CD14-positive monocyte (primary cell): ENCODE measurements around the gene PDLIM7. TPM values are rescaled to one million over a fixed set of nuclear protein-coding genes. Genes with fewer than 3 reads are reported as not detected.

Source experiments
- DNase-seq, 3 donors: peaks; one replicate each; pipeline ENCODE4 v3.0.0-alpha.2; 2011 to 2022
- H2AFZ ChIP-seq: 2 replicates; pipeline ENCODE4 v1.6.0; 2012; ENCODE audit warnings: mild to moderate bottlenecking, low read depth, low read length, inconsistent platforms; ENCODE audit not compliant: insufficient read depth, poor library complexity, severe bottlenecking
- H3K27ac ChIP-seq, 2 donors: 1 replicate in 1 of 2; 2 replicates in 1 of 2; pipeline ENCODE4 v1.5.1; 2012 to 2013; ENCODE audit warnings: low read length in 2 of 2, control low read depth in 1 of 2, inconsistent platforms in 1 of 2, low read depth in 1 of 2, mild to moderate bottlenecking in 1 of 2
- H3K27me3 ChIP-seq, 2 donors: one replicate each; pipeline versions ENCODE4 v1.6.0 to v1.6.1; 2011 to 2013; ENCODE audit warnings: low read length in 2 of 2; ENCODE audit not compliant: control insufficient read depth in 2 of 2, insufficient read depth in 2 of 2
- H3K36me3 ChIP-seq, 2 donors: replicated peaks in 1 of 2; 1 replicate in 1 of 2; 2 replicates in 1 of 2; pipeline versions ENCODE4 v1.5.1 to v1.6.1; 2012 to 2013; ENCODE audit warnings: low read length in 2 of 2, control low read depth in 1 of 2, inconsistent platforms in 1 of 2, mild to moderate bottlenecking in 1 of 2; ENCODE audit not compliant: insufficient read depth in 2 of 2, control insufficient read depth in 1 of 2
- H3K4me1 ChIP-seq, 2 donors: 1 replicate in 1 of 2; 2 replicates in 1 of 2; pipeline versions ENCODE4 v1.5.1 to v1.6.1; 2012 to 2013; ENCODE audit warnings: low read length in 2 of 2, control low read depth in 1 of 2, inconsistent platforms in 1 of 2, mild to moderate bottlenecking in 1 of 2, moderate library complexity in 1 of 2; ENCODE audit not compliant: insufficient read depth in 2 of 2, control insufficient read depth in 1 of 2
- H3K4me2 ChIP-seq: replicated peaks from 2 replicates; pipeline ENCODE3; 2012; ENCODE audit warnings: low read length, moderate library complexity, mild to moderate bottlenecking; ENCODE audit not compliant: poor library complexity, severe bottlenecking; ENCODE audit errors: extremely low read depth
- H3K4me3 ChIP-seq, 3 experiments: fragments of 200-600 bp in 1 of 3; sonication (generic) in 1 of 3; replicated peaks in 1 of 3; 1 replicate in 2 of 3; 2 replicates in 1 of 3; pipeline ENCODE4 v1.5.1; 2011 to 2013; ENCODE audit warnings: low read length in 3 of 3, mild to moderate bottlenecking in 3 of 3, control low read depth in 2 of 3, low read depth in 2 of 3, inconsistent platforms in 1 of 3, moderate library complexity in 1 of 3
- H3K79me2 ChIP-seq: 2 replicates; pipeline ENCODE4 v1.6.0; 2012; ENCODE audit warnings: mild to moderate bottlenecking, control low read depth, inconsistent platforms, low read length, moderate library complexity; ENCODE audit not compliant: insufficient read depth
- H3K9ac ChIP-seq: 2 replicates; pipeline ENCODE4 v1.6.0; 2017; ENCODE audit warnings: low read length, mild to moderate bottlenecking; ENCODE audit not compliant: insufficient read depth, poor library complexity, severe bottlenecking
- H3K9me3 ChIP-seq, 2 donors: replicated peaks in 1 of 2; 1 replicate in 1 of 2; 2 replicates in 1 of 2; pipeline versions ENCODE4 v1.5.1 to v1.6.1; 2012 to 2013; ENCODE audit warnings: low read length in 2 of 2, control low read depth in 1 of 2; ENCODE audit not compliant: control insufficient read depth in 1 of 2, insufficient read depth in 1 of 2
- H4K20me1 ChIP-seq: 2 replicates; pipeline ENCODE4 v1.6.0; 2012; ENCODE audit warnings: mild to moderate bottlenecking, low read length, control low read depth, moderate library complexity; ENCODE audit not compliant: insufficient read depth
- H3K27ac Mint-ChIP-seq, 7 donors: one replicate each; pipeline ENCODE4 v1.8.0; 2020; ENCODE audit warnings: mild to moderate bottlenecking in 7 of 7, mixed read lengths in 7 of 7, moderate library complexity in 6 of 7, inconsistent platforms in 2 of 7
- H3K27me3 Mint-ChIP-seq, 3 donors: one replicate each; pipeline ENCODE4 v1.8.0; 2021 to 2022; ENCODE audit warnings: low read depth in 3 of 3, mild to moderate bottlenecking in 3 of 3, mixed read lengths in 3 of 3, moderate library complexity in 3 of 3, inconsistent platforms in 1 of 3
- H3K36me3 Mint-ChIP-seq, 2 donors: one replicate each; pipeline ENCODE4 v1.8.0; 2020; ENCODE audit warnings: mixed read lengths in 2 of 2, inconsistent platforms in 1 of 2, mild to moderate bottlenecking in 1 of 2
- H3K4me1 Mint-ChIP-seq: one replicate; pipeline ENCODE4 v1.8.0; 2020; ENCODE audit warnings: mild to moderate bottlenecking, mixed read lengths
- H3K4me3 Mint-ChIP-seq, 2 donors: one replicate each; pipeline ENCODE4 v1.8.0; 2020; ENCODE audit warnings: mild to moderate bottlenecking in 2 of 2, mixed read lengths in 2 of 2, moderate library complexity in 1 of 2
- H3K9me3 Mint-ChIP-seq, 7 donors: one replicate each; pipeline ENCODE4 v1.8.0; 2020 to 2022; ENCODE audit warnings: mixed read lengths in 7 of 7, mild to moderate bottlenecking in 6 of 7, moderate library complexity in 6 of 7, inconsistent platforms in 2 of 7
- CTCF ChIP-seq: fragments of 200-600 bp; IDR thresholded peaks from one replicate; pipeline ENCODE4 v1.8.0; 2022; ENCODE audit warnings: antibody characterized with exemption, mild to moderate bottlenecking
- whole genome bisulfite sequencing: methylation state at CpG from one replicate; pipeline ENCODE4 v1.1.5; 2013; ENCODE audit warnings: missing lambda C conversion rate; ENCODE audit not compliant: insufficient coverage; 5-methylcytosine and 5-hydroxymethylcytosine counted together
- intact Hi-C, 2 donors: fragments of 100-400 bp; cut with micrococcal nuclease; formaldehyde crosslinking; loops; one replicate each; pipeline versions ENCODE4 v1.15.0 to v1.15.1; 2023
- polyA plus RNA-seq, 3 donors: library from polyadenylated mRNA; depleted of rRNA in 1 of 3; unstranded in 2 of 3; stranded (reverse) in 1 of 3; fragments of 300-500 nt in 2 of 3; fragments of >200 nt in 1 of 3; fragmentation: Illumina TruSeq in 2 of 3; gene quantifications; 1 replicate in 2 of 3; 2 replicates in 1 of 3; pipeline ENCODE4 v1.2.3, GENCODE V29; 2012 to 2021

Gene PDLIM7
- polyA plus RNA-seq, 3 donors, result 21.6 to 126 (median 27.2) TPM

GRCh38 chr5:177484902-177485549 is 12.4 kb downstream of the PDLIM7 start:
- H3K4me3 ChIP-seq, result no peak overlapping the region
- intact Hi-C loops, result no loop called here
- no peaks in the 10 kb centered on the region for H3K9me3 ChIP-seq
- peak overlapping the region in 1 of 2 donors; percentile 7 for H3K4me3 Mint-ChIP-seq
- DNase-seq, result no peak
- H3K36me3 ChIP-seq, result peaks cover 46 to 74% of the 10 kb centered on the region in 2 donors
- peaks cover 6% of the 10 kb centered on the region in 2 donors for H3K4me1 ChIP-seq
- H3K9ac ChIP-seq, result no peak overlapping the region
- H2AFZ ChIP-seq, result no peak overlapping the region
- TF ChIP-seq CTCF, result no peak
- WGBS, result 62% methylated on average over 13 of the region's 13 CpGs
- no peak overlapping the region for H3K27ac ChIP-seq
- H3K4me2 ChIP-seq, result no peak overlapping the region
- no peaks in the 10 kb centered on the region for H3K79me2 ChIP-seq
- peaks cover 15 to 28% (median 16%) of the 10 kb centered on the region in 3 donors for H3K27me3 Mint-ChIP-seq
- peaks cover 7% of the 10 kb centered on the region for H3K4me1 Mint-ChIP-seq
- H4K20me1 ChIP-seq, result peaks cover 39% of the 10 kb centered on the region
- H3K27me3 ChIP-seq, result peaks cover 0 to 3% of the 10 kb centered on the region in 2 donors
- H3K36me3 Mint-ChIP-seq, result peaks cover 76 to 84% of the 10 kb centered on the region in 2 donors
- peaks cover 0 to 10% (median 0%) of the 10 kb centered on the region in 7 donors for H3K9me3 Mint-ChIP-seq
- H3K27ac Mint-ChIP-seq, result peak overlapping the region in 1 of 7 donors; percentile 63

- intact Hi-C loops, result no loop called here
- H3K27ac Mint-ChIP-seq, result no peak overlapping the region
These were observed 13.2 kb downstream of the PDLIM7 start for GRCh38 chr5:177483994-177484901.

More at GRCh38 chr5:177483994-177484901, 13.2 kb downstream of the PDLIM7 start:
- H3K36me3 ChIP-seq, result peaks cover 42 to 67% of the 10 kb centered on the region in 2 donors
- no peak overlapping the region for H2AFZ ChIP-seq
- no peak overlapping the region for H3K27ac ChIP-seq
- no peaks in the 10 kb centered on the region for H3K9me3 ChIP-seq
- WGBS, result 95% methylated on average over 22 of the region's 22 CpGs
- H3K9ac ChIP-seq, result no peak overlapping the region
- Mint-ChIP-seq H3K27me3 (peaks cover 15 to 25% (median 16%) of the 10 kb centered on the region in 3 donors), H3K4me3 (no peak overlapping the region), H3K36me3 (peaks cover 72 to 77% of the 10 kb centered on the region in 2 donors), H3K9me3 (peaks cover 0 to 12% (median 0%) of the 10 kb centered on the region in 7 donors), H3K4me1 (peaks cover 14% of the 10 kb centered on the region)
- no peak for TF ChIP-seq CTCF
- no peak overlapping the region for H3K4me2 ChIP-seq
- peaks cover 14% of the 10 kb centered on the region in 2 donors for H3K4me1 ChIP-seq
- no peak for DNase-seq
- H4K20me1 ChIP-seq, result peaks cover 41% of the 10 kb centered on the region
- peaks cover 0 to 3% of the 10 kb centered on the region in 2 donors for H3K27me3 ChIP-seq
- no peak overlapping the region for H3K4me3 ChIP-seq
- H3K79me2 ChIP-seq, result no peaks in the 10 kb centered on the region
